A549 treated with AZD9567 at 1 μM for 4 hours (cell line): ENCODE measurements around the gene NONO. TPM values are rescaled to one million over a fixed set of nuclear protein-coding genes. Genes with fewer than 3 reads are reported as not detected.

Experiments
- total RNA-seq: library from RNA; stranded (reverse); fragments of 200-300 nt; extraction: Qiagen RNA extraction; gene quantifications from 5 replicates; pipeline ENCODE4 v1.2.3, GENCODE V29; 2022; ENCODE audit not compliant: insufficient read depth

Gene NONO
- total RNA-seq: 353 to 395 TPM (median 355 TPM) in 5 replicates

GRCh38 chrX:71283403-71284143 is at the start of gene NONO:
Gene NONO (plus strand): TSS chrX:71283635. CDS start chrX:71290638, 7,003 bp downstream.

GRCh38 chrX:71254092-71254963 is 29.1 kb upstream of the NONO start, which contains the start of gene ZMYM3:
Gene ZMYM3 (minus strand): TSS chrX:71254140. CDS start chrX:71253255, 885 bp downstream.

GRCh38 chrX:71301195-71301924 is 17.9 kb downstream of the NONO start, which contains the start of gene ITGB1BP2:
Gene ITGB1BP2 (plus strand): TSS chrX:71301750. CDS start chrX:71301807, 57 bp downstream.

Other genes starting within 250 kb of the NONO start
- 69.5 to 82.9 TPM (median 70.4 TPM) in 5 replicates for gene SNX12, start 215.3 kb upstream of the NONO start, total RNA-seq
- gene FOXO4, start 187.8 kb upstream of the NONO start, total RNA-seq: 1.1 to 2.5 TPM (median 1.2 TPM) in 5 replicates
- gene CXorf65, start 176.9 kb upstream of the NONO start, total RNA-seq: not detected in 5 replicates
- 0.10 to 0.39 TPM (median 0.18 TPM) in 4 of 5 replicates, not detected in the other for gene IL2RG, start 172.1 kb upstream of the NONO start, total RNA-seq
- gene MED12, start 165.0 kb upstream of the NONO start, total RNA-seq: 8.3 to 14.2 TPM (median 10.5 TPM) in 5 replicates
- gene NLGN3, start 138.8 kb upstream of the NONO start, total RNA-seq: 0.87 to 2.1 TPM (median 1.1 TPM) in 5 replicates
- 0.05 to 1.1 TPM (median 0.11 TPM) in 4 of 5 replicates, not detected in the other for gene GJB1, start 60.4 kb upstream of the NONO start, total RNA-seq
- 9.6 to 12.8 TPM (median 12.1 TPM) in 5 replicates for gene ZMYM3, start 29.5 kb upstream of the NONO start, total RNA-seq
- 0.90 to 1.2 TPM (median 1.1 TPM) in 4 of 5 replicates, not detected in the other for gene ITGB1BP2, start 18.1 kb downstream of the NONO start, total RNA-seq
- 13.1 to 16.9 TPM (median 16.2 TPM) in 5 replicates for gene TAF1, start 82.7 kb downstream of the NONO start, total RNA-seq
- 24.7 to 47.3 TPM (median 43.8 TPM) in 5 replicates for gene OGT, start 249.5 kb downstream of the NONO start, total RNA-seq